Measurements from ENCODE around the gene CDH13.

DNA sequence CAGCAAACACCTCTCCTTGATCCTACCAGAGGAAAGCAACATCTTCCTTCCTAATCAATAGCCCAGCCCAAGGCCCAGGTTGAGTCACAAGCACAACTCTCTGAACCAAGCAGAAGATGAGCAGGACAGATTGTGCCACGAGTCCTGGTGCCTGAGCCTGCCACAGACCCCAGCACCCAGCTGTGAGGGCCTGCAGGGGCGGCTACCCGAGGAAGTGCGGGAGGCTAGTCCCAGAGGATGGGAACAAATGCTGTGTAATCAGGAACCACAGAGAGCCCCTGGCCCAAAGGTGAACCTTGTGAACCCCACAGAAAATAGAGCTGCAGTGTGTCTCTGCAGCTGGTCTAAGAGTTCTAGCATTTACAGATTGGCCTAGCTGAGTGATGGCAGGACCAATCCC lies 1054.2 kb downstream of the CDH13 start:
- TF ChIP-seq, protein P1, sequence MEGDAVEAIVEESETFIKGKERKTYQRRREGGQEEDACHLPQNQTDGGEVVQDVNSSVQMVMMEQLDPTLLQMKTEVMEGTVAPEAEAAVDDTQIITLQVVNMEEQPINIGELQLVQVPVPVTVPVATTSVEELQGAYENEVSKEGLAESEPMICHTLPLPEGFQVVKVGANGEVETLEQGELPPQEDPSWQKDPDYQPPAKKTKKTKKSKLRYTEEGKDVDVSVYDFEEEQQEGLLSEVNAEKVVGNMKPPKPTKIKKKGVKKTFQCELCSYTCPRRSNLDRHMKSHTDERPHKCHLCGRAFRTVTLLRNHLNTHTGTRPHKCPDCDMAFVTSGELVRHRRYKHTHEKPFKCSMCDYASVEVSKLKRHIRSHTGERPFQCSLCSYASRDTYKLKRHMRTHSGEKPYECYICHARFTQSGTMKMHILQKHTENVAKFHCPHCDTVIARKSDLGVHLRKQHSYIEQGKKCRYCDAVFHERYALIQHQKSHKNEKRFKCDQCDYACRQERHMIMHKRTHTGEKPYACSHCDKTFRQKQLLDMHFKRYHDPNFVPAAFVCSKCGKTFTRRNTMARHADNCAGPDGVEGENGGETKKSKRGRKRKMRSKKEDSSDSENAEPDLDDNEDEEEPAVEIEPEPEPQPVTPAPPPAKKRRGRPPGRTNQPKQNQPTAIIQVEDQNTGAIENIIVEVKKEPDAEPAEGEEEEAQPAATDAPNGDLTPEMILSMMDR (IDR thresholded peaks at IDR 0.05; ENCODE audit: low read depth, low read length), result no peak
- TF ChIP-seq EZH2phosphoT487 (IDR thresholded peaks at IDR 0.05; ENCODE audit: low read depth), result no peak

Data from OCI-LY3 (cell line).